ENCODE results near the gene PRDM10. TPM values are rescaled to one million over a fixed set of nuclear protein-coding genes. Genes with fewer than 3 reads are reported as not detected.

The PRDM10 gene, protein sequence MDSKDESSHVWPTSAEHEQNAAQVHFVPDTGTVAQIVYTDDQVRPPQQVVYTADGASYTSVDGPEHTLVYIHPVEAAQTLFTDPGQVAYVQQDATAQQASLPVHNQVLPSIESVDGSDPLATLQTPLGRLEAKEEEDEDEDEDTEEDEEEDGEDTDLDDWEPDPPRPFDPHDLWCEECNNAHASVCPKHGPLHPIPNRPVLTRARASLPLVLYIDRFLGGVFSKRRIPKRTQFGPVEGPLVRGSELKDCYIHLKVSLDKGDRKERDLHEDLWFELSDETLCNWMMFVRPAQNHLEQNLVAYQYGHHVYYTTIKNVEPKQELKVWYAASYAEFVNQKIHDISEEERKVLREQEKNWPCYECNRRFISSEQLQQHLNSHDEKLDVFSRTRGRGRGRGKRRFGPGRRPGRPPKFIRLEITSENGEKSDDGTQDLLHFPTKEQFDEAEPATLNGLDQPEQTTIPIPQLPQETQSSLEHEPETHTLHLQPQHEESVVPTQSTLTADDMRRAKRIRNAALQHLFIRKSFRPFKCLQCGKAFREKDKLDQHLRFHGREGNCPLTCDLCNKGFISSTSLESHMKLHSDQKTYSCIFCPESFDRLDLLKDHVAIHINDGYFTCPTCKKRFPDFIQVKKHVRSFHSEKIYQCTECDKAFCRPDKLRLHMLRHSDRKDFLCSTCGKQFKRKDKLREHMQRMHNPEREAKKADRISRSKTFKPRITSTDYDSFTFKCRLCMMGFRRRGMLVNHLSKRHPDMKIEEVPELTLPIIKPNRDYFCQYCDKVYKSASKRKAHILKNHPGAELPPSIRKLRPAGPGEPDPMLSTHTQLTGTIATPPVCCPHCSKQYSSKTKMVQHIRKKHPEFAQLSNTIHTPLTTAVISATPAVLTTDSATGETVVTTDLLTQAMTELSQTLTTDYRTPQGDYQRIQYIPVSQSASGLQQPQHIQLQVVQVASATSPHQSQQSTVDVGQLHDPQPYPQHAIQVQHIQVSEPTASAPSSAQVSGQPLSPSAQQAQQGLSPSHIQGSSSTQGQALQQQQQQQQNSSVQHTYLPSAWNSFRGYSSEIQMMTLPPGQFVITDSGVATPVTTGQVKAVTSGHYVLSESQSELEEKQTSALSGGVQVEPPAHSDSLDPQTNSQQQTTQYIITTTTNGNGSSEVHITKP
- total RNA-seq = 6.4 and 8.5 TPM in 2 replicates

DNA sequence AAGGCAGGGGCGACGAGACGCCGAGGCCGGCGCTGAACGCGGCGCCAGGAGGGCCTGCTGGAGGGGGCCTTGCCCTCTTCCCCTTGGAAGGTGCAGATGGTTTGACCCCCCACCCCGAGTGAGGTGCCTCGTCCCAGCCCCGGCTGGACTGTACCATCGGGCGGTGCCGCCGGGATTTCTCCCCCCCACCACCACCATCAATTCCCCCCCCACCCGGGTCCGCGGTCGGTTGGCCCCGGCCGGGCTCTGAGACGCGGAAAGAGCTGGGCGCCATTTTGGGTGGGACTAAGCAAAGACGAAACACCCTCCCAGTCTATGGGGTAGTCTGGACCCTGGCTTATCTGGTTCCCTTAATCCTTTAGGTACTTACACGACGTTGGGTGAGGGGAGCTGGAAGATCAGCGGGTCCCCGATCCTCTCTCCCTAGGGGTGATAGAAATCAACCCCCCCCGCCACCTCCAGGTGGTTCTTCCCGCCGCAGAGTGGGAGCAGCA, at the start of gene PRDM10:
PRDM10 (minus strand) TSS at position 484 of the 494 bp plus-strand sequence. CDS start 41,871 bp downstream, outside the sequence.

DNA sequence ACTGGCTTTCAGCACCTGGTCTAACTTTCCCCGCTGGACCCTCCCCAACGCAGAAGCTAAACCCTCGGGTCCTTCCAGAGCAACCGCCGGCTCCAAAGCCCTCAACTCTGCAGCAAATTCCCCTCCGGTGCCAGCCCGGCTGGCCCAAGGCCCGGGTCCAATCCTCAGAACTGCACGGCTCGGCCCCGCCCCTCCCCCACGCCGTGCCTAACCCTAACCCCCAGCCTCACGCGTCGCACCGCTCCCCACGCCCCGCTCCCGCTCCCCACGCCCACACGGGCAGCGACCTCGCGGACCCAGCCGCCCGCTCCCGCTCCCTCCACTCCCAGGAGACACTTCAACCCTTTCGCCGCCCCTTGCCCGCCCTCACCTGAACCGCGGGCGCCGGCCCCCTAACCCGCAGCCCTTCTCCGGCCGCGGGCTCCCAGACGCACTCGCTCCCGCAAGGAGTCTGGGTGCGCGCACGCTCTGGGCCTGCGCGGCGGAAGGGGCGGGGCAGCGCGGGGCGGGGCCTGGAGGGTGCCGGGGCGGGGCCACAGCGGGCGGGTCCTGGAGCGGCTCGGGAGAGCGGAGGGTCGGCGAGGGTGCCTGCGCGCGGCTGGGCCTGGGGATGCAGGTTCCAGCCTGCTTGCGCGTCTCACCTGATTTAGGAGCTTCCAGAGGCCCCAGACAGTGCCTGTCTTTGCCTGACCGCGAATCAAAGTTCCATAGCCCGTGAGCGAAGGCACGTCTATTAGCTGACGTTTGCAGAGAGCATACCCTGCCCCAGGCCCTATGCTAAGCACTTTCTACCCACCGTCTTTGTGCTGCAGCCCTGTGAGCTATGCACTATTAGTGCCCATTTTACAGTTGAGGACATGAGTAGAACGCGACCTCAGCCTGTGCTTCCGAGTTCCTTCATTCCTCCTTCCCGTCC, 107.3 kb downstream of the PRDM10 start, which contains the start of gene NFRKB:
NFRKB (minus strand) TSS at position 453 of the 916 bp plus-strand sequence. CDS start 2,729 bp downstream, outside the sequence.

Other genes with a start within 250 kb of the PRDM10 start
- not detected in 2 replicates for gene TMEM45B, start 187.0 kb downstream of the PRDM10 start, total RNA-seq
- gene NFRKB, start 107.3 kb downstream of the PRDM10 start, total RNA-seq = 18.5 and 21.3 TPM in 2 replicates
- 557 and 563 TPM in 2 replicates for gene APLP2, start 67.1 kb upstream of the PRDM10 start, total RNA-seq
- not detected in 2 replicates for gene ST14, start 156.9 kb upstream of the PRDM10 start, total RNA-seq